ENCODE data around the gene BAIAP3. TPM values are rescaled to one million over a fixed set of nuclear protein-coding genes. Genes with fewer than 3 reads are reported as not detected.

Gene BAIAP3
- total and polyA plus RNA-seq, 2 of the 8 experiments (the other 6 are each of a cell fraction or from before 2014, with no cell fraction given) = 2.9 to 6.8 TPM

GRCh38 chr16:1291576-1291974, 41.9 kb upstream of the BAIAP3 start:
- TF ChIP-seq TAF1 (IDR thresholded peaks at IDR 0.05; ENCODE audit: low read depth, low read length) = no peak
- Histone ChIP-seq H2AK5ac (ENCODE audit: low read depth, low read length) (no peak overlapping the region), H3K4me3 (ENCODE audit: extremely low read depth in 1 of 4, insufficient read depth in 2 of 4, low read depth in 3 of 4, low read length in 4 of 4) (no peak overlapping the region), H3K4me1 (replicated peaks in 1 of 4; ENCODE audit: control insufficient read depth in 3 of 4, insufficient read depth in 4 of 4, low read length in 3 of 4) (peaks cover 3 to 17% (median 13%) of the 10 kb centered on the region in 4 experiments; a peak in 6 of 7 replicates), H3K36me3 (ENCODE audit: control insufficient read depth in 2 of 4, insufficient read depth in 4 of 4, low read length in 3 of 4) (no peaks in the 10 kb centered on the region), H3K9ac (replicated peaks in 1 of 4; ENCODE audit: extremely low read depth in 1 of 4, low read depth in 3 of 4, low read length in 3 of 4) (no peak overlapping the region), H3K23me2 (ENCODE audit: low read depth, low read length) (peaks cover 3% of the 10 kb centered on the region; the same call in 1 of the 2 replicates), H3K18ac (ENCODE audit: extremely low read depth, low read length) (no peak overlapping the region), H4K5ac (ENCODE audit: insufficient read length, low read depth, low read length) (no peak overlapping the region), H4K8ac (ENCODE audit: extremely low read depth, insufficient read depth, low read length) (no peak overlapping the region), H3K4me2 (ENCODE audit: insufficient read depth in 1 of 2, low read depth in 2 of 2, low read length in 2 of 2) (no peak overlapping the region), H2BK20ac (ENCODE audit: low read length) (no peak overlapping the region), H3K27ac (ENCODE audit: low read depth, low read length) (no peak overlapping the region), H3K14ac (ENCODE audit: insufficient read length) (no peak overlapping the region), H3K27me3 (replicated peaks in 1 of 4; ENCODE audit: control insufficient read depth in 3 of 4, extremely low read depth in 1 of 4, insufficient read depth in 3 of 4, low read length in 3 of 4) (peaks cover 7 to 39% (median 26%) of the 10 kb centered on the region in 4 experiments), H2BK5ac (ENCODE audit: low read depth, low read length) (no peak overlapping the region), H2BK12ac (ENCODE audit: low read depth, low read length) (peak overlapping the region; percentile 80; the same call in 1 of the 2 replicates), H4K91ac (replicated peaks; ENCODE audit: insufficient read length, low read length) (no peak overlapping the region), H3K79me1 (ENCODE audit: low read depth, low read length) (no peaks in the 10 kb centered on the region), H2BK15ac (ENCODE audit: low read length) (0 out of 2 replicates have a peak overlapping the region, but pooled peaks have one; percentile 72), H3K23ac (ENCODE audit: insufficient read length) (no peak overlapping the region), H2BK120ac (replicated peaks; ENCODE audit: low read depth, low read length) (no peak overlapping the region), H3K79me2 (ENCODE audit: control insufficient read depth in 1 of 2, insufficient read depth in 2 of 2, low read length in 2 of 2) (no peaks in the 10 kb centered on the region), H2AFZ (ENCODE audit: low read length) (no peak overlapping the region), H3K56ac (replicated peaks; ENCODE audit: insufficient read length, low read depth, low read length) (no peak overlapping the region), H4K20me1 (replicated peaks in 1 of 2; ENCODE audit: control insufficient read depth in 1 of 2, insufficient read depth in 2 of 2, low read length in 2 of 2) (peaks cover 0 to 2% of the 10 kb centered on the region in 2 experiments), H3K9me3 (ENCODE audit: insufficient read depth in 2 of 2, low read depth in 1 of 2, low read length in 1 of 2) (no peaks in the 10 kb centered on the region), H3K4ac (replicated peaks; ENCODE audit: insufficient read length, low read depth, low read length) (no peak overlapping the region)
- CTCF ChIA-PET (ENCODE audit: partially characterized antibody) = interaction anchor here (1.3 to 4.7 kb wide), 2 partner anchors 9 to 499 kb away, joined by 3 to 35 read pairs; no protein-coding TSS in a partner anchor
- 74% methylated on average over 17 of the region's 17 CpGs; no CpG with 5 or more reads in 1 of the 2 experiments for WGBS, 2 experiments (ENCODE audit: extremely low coverage in 1 of 2, insufficient coverage in 1 of 2, insufficient read length in 1 of 2, insufficient replicate concordance in 2 of 2, low coverage in 1 of 2, low lambda C conversion rate in 2 of 2, missing lambda C conversion rate in 1 of 2)
- POLR2A ChIA-PET (ENCODE audit: partially characterized antibody) = interaction anchor here (1.0 to 2.0 kb wide), 4 partner anchors 12 to 613 kb away, joined by 3 to 5 read pairs (median 4); partner anchors contain the start of gene UBE2I
- no peak for FAIRE-seq
- DNase-seq (ENCODE audit: low read depth in 1 of 2, low spot score in 2 of 2) = no peak
